HepG2 (cell line): ENCODE data around the gene YY2. TPM values are rescaled to one million over a fixed set of nuclear protein-coding genes. Genes with fewer than 3 reads are reported as not detected.
A peak's percentile ranks its signal among the peaks of the same experiment; 100 is the strongest.

Experiments used
- ATAC-seq: fragments of 200-7000 bp; cut with Tn5 transposase; 3 replicates; pipeline ENCODE4 v1.9.1; 2020; ENCODE audit warnings: mild to moderate bottlenecking, moderate library complexity
- Bru-seq: library from RNA; stranded (reverse); fragments of 400-500 nt; gene quantifications from one replicate; lab custom pipeline; 2021; lab: Mats Ljungman, UMichigan
- BruChase-seq, 2 experiments: library from RNA; stranded (reverse); fragments of 400-500 nt; gene quantifications; one replicate each; lab custom pipeline; 2021; lab: Mats Ljungman, UMichigan
- BruUV-seq: library from RNA; stranded (reverse); fragments of 400-500 nt; replicated peaks from 2 replicates; lab custom pipeline; 2021; lab: Mats Ljungman, UMichigan
- CTCF ChIA-PET: fragments of 300-600 bp; formaldehyde crosslinking; extraction: SDS; loops from one replicate; lab custom pipeline; 2021; ENCODE audit warnings: low total read pairs, inconsistent platforms, low intra/inter-chr PET ratio; lab: Yijun Ruan, JAX
- POLR2A ChIA-PET: fragments of 350-600 bp; sonication (Branson Sonifier 250); formaldehyde crosslinking; loops from one replicate; lab custom pipeline; 2020; ENCODE audit warnings: antibody characterized with exemption, inconsistent platforms; lab: Yijun Ruan, JAX
- DNase-seq: peaks from one replicate; pipeline ENCODE4 v3.0.0-alpha.2; 2015; ENCODE audit warnings: low spot score
- FAIRE-seq: peaks from 3 replicates; lab custom pipeline; 2011; peaks lifted over from hg19 to GRCh38; lab: Jason Lieb, UNC
- H2AFZ ChIP-seq: one replicate; pipeline ENCODE4 v1.6.1; 2011; ENCODE audit warnings: low read length, inconsistent platforms
- H3K27ac ChIP-seq: fragments of 300-600 bp; 3 replicates; pipeline ENCODE4 v1.8.0; 2011; ENCODE audit warnings: mixed run types, mild to moderate bottlenecking, mixed read lengths, low read length, inconsistent platforms; ENCODE audit not compliant: insufficient read depth; ENCODE audit errors: extremely low read length
- H3K27me3 ChIP-seq, 2 experiments: fragments of 200-600 bp in 1 of 2; 2 replicates in 1 of 2; 3 replicates in 1 of 2; pipeline versions ENCODE4 v1.6.0 to v1.8.0; 2011; ENCODE audit warnings: low read length in 2 of 2, mild to moderate bottlenecking in 2 of 2, moderate library complexity in 2 of 2, inconsistent platforms in 1 of 2; ENCODE audit not compliant: insufficient read depth in 2 of 2, control insufficient read depth in 1 of 2
- H3K36me3 ChIP-seq, 2 experiments: fragments of 200-600 bp in 1 of 2; replicated peaks in 1 of 2; 2 replicates in 1 of 2; 3 replicates in 1 of 2; pipeline versions ENCODE4 v1.5.1 to v1.8.0; 2011; ENCODE audit warnings: low read length in 2 of 2, inconsistent platforms in 1 of 2; ENCODE audit not compliant: insufficient read depth in 2 of 2, control insufficient read depth in 1 of 2
- H3K4me1 ChIP-seq: 2 replicates; pipeline ENCODE4 v1.5.1; 2012; ENCODE audit warnings: low read length, inconsistent platforms; ENCODE audit not compliant: insufficient read depth
- H3K4me2 ChIP-seq: 2 replicates; pipeline ENCODE4 v1.6.0; 2011; ENCODE audit warnings: low read depth, low read length, inconsistent platforms
- H3K4me3 ChIP-seq, 3 experiments: fragments of 200-600 bp in 1 of 3; sonication (generic), shearing (Covaris generic) in 1 of 3; replicated peaks in 1 of 3; 2 replicates each; pipeline ENCODE4 v1.5.1; 2011 to 2016; ENCODE audit warnings: low read length in 3 of 3, inconsistent platforms in 2 of 3, low read depth in 2 of 3, mild to moderate bottlenecking in 2 of 3, control low read depth in 1 of 3, mixed read lengths in 1 of 3; ENCODE audit not compliant: insufficient read depth in 1 of 3
- H3K79me2 ChIP-seq: one replicate; pipeline ENCODE4 v1.6.1; 2011; ENCODE audit warnings: low read length, inconsistent platforms; ENCODE audit not compliant: insufficient read depth
- H3K9ac ChIP-seq: 2 replicates; pipeline ENCODE4 v1.6.0; 2011; ENCODE audit warnings: mild to moderate bottlenecking, low read depth, low read length, inconsistent platforms; ENCODE audit not compliant: insufficient read depth
- H3K9me3 ChIP-seq: 2 replicates; pipeline ENCODE4 v1.5.1; 2012; ENCODE audit warnings: mild to moderate bottlenecking, low read length
- H4K20me1 ChIP-seq: 2 replicates; pipeline ENCODE4 v1.6.0; 2011; ENCODE audit warnings: inconsistent platforms, mild to moderate bottlenecking, low read length, moderate library complexity; ENCODE audit not compliant: insufficient read depth
- NFYC ChIP-seq: IDR thresholded peaks from 2 replicates; pipeline ENCODE4 v1.6.1; 2016; ENCODE audit warnings: missing genetic modification reagents, missing compliant biosample characterization
- PCBP2 ChIP-seq: fragments of 200-400 bp; formaldehyde crosslinking; optimal IDR thresholded peaks from 2 replicates; pipeline ENCODE3; 2018; ENCODE audit warnings: low read length, low read depth; ENCODE audit not compliant: poor library complexity, severe bottlenecking
- RAD51 ChIP-seq: fragments of 450-650 bp; IDR thresholded peaks from 2 replicates; pipeline ENCODE4 v1.6.1; 2016; ENCODE audit warnings: borderline replicate concordance
- TCF12 ChIP-seq, 2 experiments: fragments of 450-650 bp in 1 of 2; sonication (generic) in 1 of 2; formaldehyde crosslinking in 1 of 2; IDR thresholded peaks; 2 replicates each; pipeline versions ENCODE4 v1.6.1 to v1.8.0; 2017 to 2022; ENCODE audit warnings: antibody characterized with exemption in 1 of 2, mild to moderate bottlenecking in 1 of 2, missing genetic modification reagents in 1 of 2, moderate library complexity in 1 of 2
- U2AF2 ChIP-seq: fragments of 200-400 bp; formaldehyde crosslinking; IDR thresholded peaks from 2 replicates; pipeline ENCODE4 v1.6.1; 2017; ENCODE audit warnings: low read depth, mild to moderate bottlenecking, low read length
- YEATS4 ChIP-seq: sonication (generic); formaldehyde crosslinking; IDR thresholded peaks from 2 replicates; pipeline ENCODE4 v1.4.0; 2020; ENCODE audit warnings: missing genetic modification reagents, borderline replicate concordance
- ZFP36L2 ChIP-seq: sonication (generic); formaldehyde crosslinking; IDR thresholded peaks from 2 replicates; pipeline ENCODE4 v1.4.0; 2020; ENCODE audit warnings: missing genetic modification reagents
- ZFX ChIP-seq: sonication (generic); formaldehyde crosslinking; IDR thresholded peaks from 2 replicates; pipeline ENCODE4 v1.4.0; 2020; ENCODE audit warnings: mild to moderate bottlenecking, low read depth, missing genetic modification reagents, moderate library complexity
- ZNF432 ChIP-seq: sonication (generic); formaldehyde crosslinking; IDR thresholded peaks from 2 replicates; pipeline ENCODE4 v1.5.0; 2020; ENCODE audit warnings: missing genetic modification reagents, mild to moderate bottlenecking, borderline replicate concordance
- ZNF549 ChIP-seq: sonication (generic); formaldehyde crosslinking; IDR thresholded peaks from 2 replicates; pipeline ENCODE4 v1.5.0; 2020; ENCODE audit warnings: missing genetic modification reagents
- ZNF619 ChIP-seq: sonication (generic); formaldehyde crosslinking; IDR thresholded peaks from 2 replicates; pipeline ENCODE4 v1.4.0; 2020; ENCODE audit warnings: mild to moderate bottlenecking, missing genetic modification reagents
- ZNF629 ChIP-seq: sonication (generic); formaldehyde crosslinking; conservative IDR thresholded peaks from 2 replicates; pipeline ENCODE4 v1.5.0; 2020; ENCODE audit warnings: missing genetic modification reagents
- ZNF703 ChIP-seq: sonication (generic); formaldehyde crosslinking; IDR thresholded peaks from 2 replicates; pipeline ENCODE4 v1.5.1; 2020; ENCODE audit warnings: missing genetic modification reagents, mild to moderate bottlenecking, moderate library complexity, borderline replicate concordance
- ZSCAN9 ChIP-seq: IDR thresholded peaks from 2 replicates; pipeline ENCODE4 v1.6.1; 2016; ENCODE audit warnings: borderline replicate concordance
- WGBS: methylation state at CpG from one replicate; pipeline ENCODE4 v1.1.6; 2017; ENCODE audit warnings: low lambda C conversion rate; 5-methylcytosine and 5-hydroxymethylcytosine counted together
- in situ Hi-C: cut with HindIII; loops from 2 replicates; pipeline ENCODE4 v1.10.0; 2017; ENCODE audit warnings: low pct_unique_long_range_greater_than_20kb; ENCODE audit not compliant: extremely low pct_ligation_motif_present
- intact Hi-C: fragments of 100-400 bp; cut with micrococcal nuclease; formaldehyde crosslinking; loops from one replicate; pipeline ENCODE4 v1.10.0; 2022; ENCODE audit not compliant: unreplicated experiment
- long read RNA-seq, 2 experiments: library from RNA in 1 of 2; library from polyadenylated mRNA in 1 of 2; stranded (forward) in 1 of 2; unstranded in 1 of 2; transcript quantifications; one replicate each; pipeline ENCODE4 v2.0.0, GENCODE V29; 2019 to 2022
- polyA minus RNA-seq, 3 experiments: library from RNA; depleted of rRNA, polyadenylated mRNA; stranded (reverse); fragments of >200 nt; gene quantifications; 2 replicates each; pipeline ENCODE4 v1.2.3, GENCODE V29; 2011; ENCODE audit warnings: low replicate concordance in 1 of 3
- polyA plus RNA-seq, 8 experiments: library from polyadenylated mRNA; depleted of rRNA in 3 of 8; stranded (reverse) in 7 of 8; unstranded in 1 of 8; fragments of >200 nt; fragmentation: Illumina TruSeq in 4 of 8; extraction: Trizol in 4 of 8; gene quantifications; 2 replicates each; pipeline versions ENCODE4 v1.2.1 to v1.2.3, GENCODE V29; 2011 to 2016; ENCODE audit warnings: low read depth in 4 of 8, missing spikeins in 1 of 8, mixed read lengths in 1 of 8; ENCODE audit not compliant: insufficient read depth in 1 of 8
- total RNA-seq, 5 experiments: library from RNA; depleted of rRNA; stranded (reverse); fragments of >200 nt; fragmentation: Illumina TruSeq; extraction: Trizol; gene quantifications; 2 replicates each; pipeline ENCODE4 v1.2.3, GENCODE V29; 2016; ENCODE audit warnings: low read depth in 1 of 5
- TF ChIP-seq, protein P1 (sequence below): sonication (generic); formaldehyde crosslinking; IDR thresholded peaks from 2 replicates; pipeline ENCODE4 v1.5.0; 2020; ENCODE audit warnings: missing genetic modification reagents

The YY2 gene
- total RNA-seq (2016; rRNA removed; fragmentation: Illumina TruSeq; extraction: Trizol) (0.31 and 0.44 TPM in 2 replicates), polyA plus RNA-seq (2011; rRNA removed) (0.34 and 0.47 TPM in 2 replicates), polyA minus RNA-seq (2011; rRNA and poly(A)+ RNA removed; ENCODE audit: low replicate concordance) (1.0 and 4.0 TPM in 2 replicates), Bru-seq, nascent RNA (percentile 68 among the genes with signal in this experiment), BruChase-seq, experiment 1, labeled RNA remaining after a 6-hour chase (percentile 55 among the genes with signal in this experiment), BruChase-seq, experiment 2, labeled RNA remaining after a 2-hour chase (percentile 52 among the genes with signal in this experiment)
- not detected in 2 replicates for total RNA-seq (2016; cell fraction: cytosol; rRNA removed; fragmentation: Illumina TruSeq; extraction: Trizol; ENCODE audit: low read depth)
- total RNA-seq (2016; cell fraction: insoluble cytoplasmic fraction; rRNA removed; fragmentation: Illumina TruSeq; extraction: Trizol) = 0.12 and 0.24 TPM in 2 replicates
- total RNA-seq (2016; cell fraction: membrane; rRNA removed; fragmentation: Illumina TruSeq; extraction: Trizol) = 0.17 and 0.28 TPM in 2 replicates
- 1.3 and 1.8 TPM in 2 replicates for total RNA-seq (2016; cell fraction: nucleus; rRNA removed; fragmentation: Illumina TruSeq; extraction: Trizol)
- polyA plus RNA-seq (2011; cell fraction: cytosol; rRNA removed) = 0.15 and 0.28 TPM in 2 replicates
- 0.79 and 0.99 TPM in 2 replicates for polyA plus RNA-seq (2011; cell fraction: nucleus; rRNA removed)
- 0.51 and 1.0 TPM in 2 replicates for polyA plus RNA-seq (2012)
- polyA plus RNA-seq (2016; cell fraction: cytosol; fragmentation: Illumina TruSeq; extraction: Trizol; ENCODE audit: low read depth) = 0.05 TPM in 1 of 2 replicates, not detected in the other
- polyA plus RNA-seq (2016; cell fraction: insoluble cytoplasmic fraction; fragmentation: Illumina TruSeq; extraction: Trizol; ENCODE audit: low read depth) = 0.60 and 0.61 TPM in 2 replicates
- polyA plus RNA-seq (2016; cell fraction: membrane; fragmentation: Illumina TruSeq; extraction: Trizol; ENCODE audit: low read depth) = 0.06 and 0.15 TPM in 2 replicates
- 2.9 TPM in 2 replicates for polyA plus RNA-seq (2016; cell fraction: nucleus; fragmentation: Illumina TruSeq; extraction: Trizol; ENCODE audit: insufficient read depth, low read depth)
- polyA minus RNA-seq (2011; cell fraction: cytosol; rRNA and poly(A)+ RNA removed) = 0.30 TPM in 1 of 2 replicates, not detected in the other
- polyA minus RNA-seq (2011; cell fraction: nucleus; rRNA and poly(A)+ RNA removed) = 2.7 and 2.8 TPM in 2 replicates
- long read RNA-seq, experiment 1 = 0 reads
- long read RNA-seq, experiment 2 = 0 reads

GRCh38 chrX:21855937-21856415, at the start of gene YY2:
TSS of gene YY2 (plus strand) at chrX:21855987. CDS start at chrX:21856485, 498 bp downstream.
- no TSS peak for BruUV-seq
- Histone ChIP-seq H2AFZ (no peak within 1 kb of the TSS), H3K9me3 (no peaks in the 10 kb centered on the region), H3K79me2 (no peaks in the 10 kb centered on the region), H3K4me3 (no peak within 1 kb of the TSS), H3K4me1 (no peaks in the 10 kb centered on the region), H3K27ac (no peak within 1 kb of the TSS), H3K27me3 (no peaks in the 10 kb centered on the region), H3K36me3 (peaks cover 0 to 4% of the 10 kb centered on the region in 2 experiments; a peak in 2 of 5 replicates), H4K20me1 (no peaks in the 10 kb centered on the region), H3K9ac (no peak within 1 kb of the TSS), H3K4me2 (no peak within 1 kb of the TSS)
- TF ChIP-seq U2AF2 = no peak
- TF ChIP-seq ZNF432 (CRISPR knock-in tag) = no peak
- no peak for TF ChIP-seq ZNF703 (CRISPR knock-in tag)
- TF ChIP-seq, protein P1, sequence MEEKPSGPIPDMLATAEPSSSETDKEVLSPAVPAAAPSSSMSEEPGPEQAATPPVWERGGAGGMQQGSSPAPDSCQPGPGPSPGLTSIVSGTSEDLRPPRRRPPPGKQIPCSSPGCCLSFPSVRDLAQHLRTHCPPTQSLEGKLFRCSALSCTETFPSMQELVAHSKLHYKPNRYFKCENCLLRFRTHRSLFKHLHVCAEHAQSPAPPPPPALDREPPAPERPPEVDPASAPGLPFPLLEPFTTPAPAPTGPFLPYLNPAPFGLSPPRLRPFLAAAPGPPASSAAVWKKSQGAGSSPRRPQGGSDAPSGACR = no peak
- TF ChIP-seq ZNF549 (CRISPR knock-in tag) = no peak
- no peak for TF ChIP-seq TCF12 (IDR thresholded peaks at IDR 0.05)
- TF ChIP-seq TCF12 (CRISPR knock-in tag; IDR thresholded peaks at IDR 0.05) = no peak
- no peak for TF ChIP-seq YEATS4 (CRISPR knock-in tag)
- no peak for TF ChIP-seq PCBP2
- TF ChIP-seq ZNF629 (CRISPR knock-in tag) = no peak
- no peak for TF ChIP-seq NFYC (CRISPR knock-in tag)
- no peak for TF ChIP-seq ZFX (CRISPR knock-in tag)
- no peak for TF ChIP-seq ZNF619 (CRISPR knock-in tag)
- TF ChIP-seq RAD51 = no peak
- no peak for TF ChIP-seq ZSCAN9 (CRISPR knock-in tag)
- no peak for TF ChIP-seq ZFP36L2 (CRISPR knock-in tag)
- intact Hi-C loops = no loop called here
- no peak for ATAC-seq
- FAIRE-seq = no peak
- 99% methylated on average over 23 of the region's 29 CpGs for WGBS
- DNase-seq = no peak
- POLR2A ChIA-PET = no interaction called here
- CTCF ChIA-PET = no interaction called here
- in situ Hi-C loops = no loop called here
